Ecto neural progenitor cell (in vitro differentiated cells): ENCODE data around the gene GPSM1.
"Not testable (repeated sequence)": the region's sequence is repeated elsewhere in the genome, so short reads cannot be mapped to it uniquely, and the experiment has no call there.

ENCODE experiments used
- DNase-seq: peaks from one replicate; pipeline ENCODE4 v3.0.0-alpha.2; 2018; ENCODE audit warnings: low spot score

GPSM1 gene

GRCh38 chr9:136345281-136346156 is 18.2 kb downstream of the GPSM1 start:
- DNase-seq: peak; percentile 86

GRCh38 chr9:136346157-136346481 is 18.8 kb downstream of the GPSM1 start:
- DNase-seq: no peak

- no peak for DNase-seq
Observed at GRCh38 chr9:136346927-136347465, 19.7 kb downstream of the GPSM1 start.

- no peak for DNase-seq
Observed at GRCh38 chr9:136347472-136348256, 20.3 kb downstream of the GPSM1 start.

GRCh38 chr9:136348691-136349090 is 21.4 kb downstream of the GPSM1 start:
- no peak for DNase-seq

- no peak for DNase-seq
Observed at GRCh38 chr9:136349546-136349945, 22.2 kb downstream of the GPSM1 start.

GRCh38 chr9:136351252-136351800 is 24.0 kb downstream of the GPSM1 start:
- DNase-seq: no peak

- not testable (repeated sequence) for DNase-seq
Observed at GRCh38 chr9:136351868-136352267, 24.5 kb downstream of the GPSM1 start.

- DNase-seq: no peak
Observed at GRCh38 chr9:136352682-136353081, 25.3 kb downstream of the GPSM1 start.

GRCh38 chr9:136353088-136353487 is 25.7 kb downstream of the GPSM1 start:
- DNase-seq: no peak

- no peak for DNase-seq
Observed at GRCh38 chr9:136353757-136354488, 26.6 kb downstream of the GPSM1 start.

GRCh38 chr9:136354592-136355085 is 27.3 kb downstream of the GPSM1 start:
- DNase-seq: no peak

- no peak for DNase-seq
Observed at GRCh38 chr9:136355616-136356557, 28.5 kb downstream of the GPSM1 start.

- DNase-seq: no peak
Observed at GRCh38 chr9:136357202-136357725, 29.9 kb downstream of the GPSM1 start.

- no peak for DNase-seq
Observed at GRCh38 chr9:136358016-136358415, 30.7 kb downstream of the GPSM1 start.

- DNase-seq: no peak
Observed at GRCh38 chr9:136358888-136359287, 31.5 kb downstream of the GPSM1 start.

GRCh38 chr9:136359774-136360718 is 32.7 kb downstream of the GPSM1 start:
- no peak for DNase-seq

- DNase-seq: no peak
Observed at GRCh38 chr9:136361047-136361753, 33.9 kb downstream of the GPSM1 start.
